ENCODE results near the gene LDB3. TPM values are rescaled to one million over a fixed set of nuclear protein-coding genes. Genes with fewer than 3 reads are reported as not detected.

The LDB3 gene
- total RNA-seq, 6 donors from 2014 or later = 0.67 to 2.1 (median 1.1) TPM

DNA sequence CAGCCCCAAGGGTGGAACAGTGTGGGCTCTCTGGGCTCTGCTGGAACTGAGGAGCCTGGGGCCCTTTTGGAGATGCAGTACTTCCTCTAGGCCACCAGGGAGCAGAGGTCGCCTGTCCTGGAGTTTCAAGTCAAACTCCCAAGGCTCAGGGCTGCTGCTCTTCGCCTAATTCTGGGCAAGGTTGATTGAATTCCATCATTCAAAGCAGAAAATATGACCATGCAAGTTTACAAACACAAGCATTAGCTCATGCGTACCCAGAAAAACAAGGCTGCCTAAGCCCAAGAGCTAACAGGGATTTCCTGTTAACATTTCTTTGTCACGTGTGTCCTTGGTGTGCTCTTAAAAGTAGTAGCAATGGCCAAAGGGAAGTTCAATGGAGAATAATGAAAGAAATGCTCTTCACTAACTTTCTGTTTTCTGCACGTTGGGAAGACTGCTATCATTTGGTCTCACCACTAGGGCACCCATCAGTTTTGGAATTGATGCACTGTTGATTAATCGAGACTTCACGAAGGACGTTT is 20.1 kb downstream of the LDB3 start:
- H3K4me3 ChIP-seq = no peak overlapping the region
- DNase-seq = peak in 1 of 2 donors; percentile 65
- ATAC-seq (ENCODE audit: low FRiP score in 2 of 2) = peak; percentile 74 to 84
- WGBS, 2 donors = 25 to 33% methylated on average over 6 to 8 of the region's 8 CpGs
- H3K27me3 ChIP-seq = no peaks in the 10 kb centered on the region
- peaks cover 7 to 26% (median 11%) of the 10 kb centered on the region in 4 donors for H3K4me1 ChIP-seq
- no peaks in the 10 kb centered on the region for H3K9me3 ChIP-seq
- TF ChIP-seq POLR2A (IDR thresholded peaks at IDR 0.05) = no peak
- TF ChIP-seq, protein P1, sequence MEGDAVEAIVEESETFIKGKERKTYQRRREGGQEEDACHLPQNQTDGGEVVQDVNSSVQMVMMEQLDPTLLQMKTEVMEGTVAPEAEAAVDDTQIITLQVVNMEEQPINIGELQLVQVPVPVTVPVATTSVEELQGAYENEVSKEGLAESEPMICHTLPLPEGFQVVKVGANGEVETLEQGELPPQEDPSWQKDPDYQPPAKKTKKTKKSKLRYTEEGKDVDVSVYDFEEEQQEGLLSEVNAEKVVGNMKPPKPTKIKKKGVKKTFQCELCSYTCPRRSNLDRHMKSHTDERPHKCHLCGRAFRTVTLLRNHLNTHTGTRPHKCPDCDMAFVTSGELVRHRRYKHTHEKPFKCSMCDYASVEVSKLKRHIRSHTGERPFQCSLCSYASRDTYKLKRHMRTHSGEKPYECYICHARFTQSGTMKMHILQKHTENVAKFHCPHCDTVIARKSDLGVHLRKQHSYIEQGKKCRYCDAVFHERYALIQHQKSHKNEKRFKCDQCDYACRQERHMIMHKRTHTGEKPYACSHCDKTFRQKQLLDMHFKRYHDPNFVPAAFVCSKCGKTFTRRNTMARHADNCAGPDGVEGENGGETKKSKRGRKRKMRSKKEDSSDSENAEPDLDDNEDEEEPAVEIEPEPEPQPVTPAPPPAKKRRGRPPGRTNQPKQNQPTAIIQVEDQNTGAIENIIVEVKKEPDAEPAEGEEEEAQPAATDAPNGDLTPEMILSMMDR (IDR thresholded peaks at IDR 0.05) = peak; percentile 74 to 94 (median 86)
- TF ChIP-seq POLR2AphosphoS5 (IDR thresholded peaks at IDR 0.05) = no peak
- no peak overlapping the region for H3K27ac ChIP-seq
- no peaks in the 10 kb centered on the region for H3K36me3 ChIP-seq

DNA sequence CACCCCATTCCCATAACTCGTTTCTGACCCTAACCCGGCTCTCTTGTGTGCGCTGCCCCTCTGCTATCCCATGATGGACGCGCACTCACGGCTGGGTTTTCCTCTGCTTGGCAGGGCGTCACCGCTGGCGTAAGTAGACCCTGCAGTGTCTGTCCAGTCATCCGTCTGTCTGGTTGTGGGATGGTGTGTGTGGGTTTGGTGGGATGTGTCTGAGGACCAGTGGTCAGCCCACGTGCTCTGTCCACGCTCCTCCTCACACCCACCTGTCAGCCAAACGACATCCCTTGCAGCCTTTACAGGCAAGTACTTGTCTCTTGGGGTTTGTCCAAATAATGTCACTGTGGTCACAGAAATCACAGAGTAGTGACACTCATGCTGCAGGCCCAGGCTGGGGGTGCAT is 20.8 kb downstream of the LDB3 start:
- peaks cover 7 to 32% (median 11%) of the 10 kb centered on the region in 4 donors for H3K4me1 ChIP-seq
- no peaks in the 10 kb centered on the region for H3K27me3 ChIP-seq
- no peaks in the 10 kb centered on the region for H3K9me3 ChIP-seq
- no peaks in the 10 kb centered on the region for H3K36me3 ChIP-seq
- 88% methylated on average over 13 of the region's 13 CpGs for WGBS, 2 donors
- DNase-seq = no peak
- H3K4me3 ChIP-seq = no peak overlapping the region
- H3K27ac ChIP-seq = no peak overlapping the region
- TF ChIP-seq EP300 (IDR thresholded peaks at IDR 0.05) (no peak), POLR2AphosphoS5 (IDR thresholded peaks at IDR 0.05) (no peak)
- no peak for ATAC-seq (ENCODE audit: low FRiP score in 2 of 2)

DNA sequence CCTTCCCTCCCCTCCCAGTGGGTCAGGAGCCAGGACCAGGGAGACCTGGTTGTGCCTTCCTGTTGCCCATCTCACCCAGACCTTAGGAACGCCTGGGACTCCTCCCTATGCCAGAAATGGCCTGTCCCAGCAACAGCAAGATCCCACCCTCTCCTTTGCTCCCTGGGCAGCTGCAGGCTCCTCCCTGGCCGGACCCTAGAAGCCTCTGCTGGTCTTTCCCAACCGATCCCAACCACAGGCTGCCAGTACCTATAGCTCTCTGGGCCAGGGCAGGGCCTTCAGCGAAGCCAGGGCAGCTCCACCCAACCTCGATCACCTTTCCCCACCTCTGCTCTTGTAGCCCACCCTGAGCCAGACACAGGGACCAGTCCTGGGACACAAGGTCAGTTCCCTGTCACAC is 21.9 kb downstream of the LDB3 start:
- Histone ChIP-seq H3K27me3 (no peaks in the 10 kb centered on the region), H3K36me3 (no peaks in the 10 kb centered on the region), H3K9me3 (no peaks in the 10 kb centered on the region), H3K27ac (no peak overlapping the region), H3K4me3 (no peak overlapping the region), H3K4me1 (peaks cover 7 to 25% (median 9%) of the 10 kb centered on the region in 4 donors)
- ATAC-seq (ENCODE audit: low FRiP score in 2 of 2) = no peak
- TF ChIP-seq, protein P1 (IDR thresholded peaks at IDR 0.05) = no peak
- TF ChIP-seq EP300 (IDR thresholded peaks at IDR 0.05) (no peak), POLR2A (IDR thresholded peaks at IDR 0.05) (no peak), POLR2AphosphoS5 (IDR thresholded peaks at IDR 0.05) (no peak)
- DNase-seq = no peak
- WGBS, 2 donors = 87 to 90% methylated on average over 5 of the region's 5 CpGs

DNA sequence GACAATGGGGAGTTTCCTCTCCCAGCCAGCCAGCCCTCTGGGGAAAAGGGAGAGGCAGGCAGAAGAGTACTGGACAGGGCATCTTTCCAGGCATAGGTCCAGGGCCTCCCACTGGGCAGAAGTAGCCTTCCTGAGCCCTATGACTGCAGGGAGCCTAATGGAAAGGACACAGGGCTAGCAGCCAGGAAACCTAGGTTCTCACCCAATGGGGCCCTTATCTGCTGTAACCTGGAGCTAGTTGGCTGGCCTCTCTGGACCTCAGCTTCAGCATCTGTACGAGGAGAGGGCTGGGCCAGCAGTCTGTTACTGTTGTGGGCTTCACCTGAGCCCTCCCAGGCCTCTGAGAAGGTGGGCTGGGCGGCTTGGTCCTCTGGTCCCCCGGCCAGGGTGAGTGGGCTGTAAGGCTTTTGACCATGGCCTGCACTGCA is 22.4 kb downstream of the LDB3 start:
- H3K36me3 ChIP-seq = no peaks in the 10 kb centered on the region
- ATAC-seq (ENCODE audit: low FRiP score in 2 of 2) (no peak), DNase-seq (no peak)
- H3K27me3 ChIP-seq = no peaks in the 10 kb centered on the region
- no peak overlapping the region for H3K27ac ChIP-seq
- WGBS, 2 donors = 84% methylated on average over 2 of the region's 3 CpGs; no CpG with 5 or more reads in 1 of the 2 donors
- peaks cover 7 to 25% (median 9%) of the 10 kb centered on the region in 4 donors for H3K4me1 ChIP-seq
- H3K4me3 ChIP-seq = no peak overlapping the region
- no peaks in the 10 kb centered on the region for H3K9me3 ChIP-seq
- no peak for TF ChIP-seq EP300 (IDR thresholded peaks at IDR 0.05)
- TF ChIP-seq POLR2A (IDR thresholded peaks at IDR 0.05) = no peak
- TF ChIP-seq, protein P1 (IDR thresholded peaks at IDR 0.05) = no peak
- no peak for TF ChIP-seq POLR2AphosphoS5 (IDR thresholded peaks at IDR 0.05)

DNA sequence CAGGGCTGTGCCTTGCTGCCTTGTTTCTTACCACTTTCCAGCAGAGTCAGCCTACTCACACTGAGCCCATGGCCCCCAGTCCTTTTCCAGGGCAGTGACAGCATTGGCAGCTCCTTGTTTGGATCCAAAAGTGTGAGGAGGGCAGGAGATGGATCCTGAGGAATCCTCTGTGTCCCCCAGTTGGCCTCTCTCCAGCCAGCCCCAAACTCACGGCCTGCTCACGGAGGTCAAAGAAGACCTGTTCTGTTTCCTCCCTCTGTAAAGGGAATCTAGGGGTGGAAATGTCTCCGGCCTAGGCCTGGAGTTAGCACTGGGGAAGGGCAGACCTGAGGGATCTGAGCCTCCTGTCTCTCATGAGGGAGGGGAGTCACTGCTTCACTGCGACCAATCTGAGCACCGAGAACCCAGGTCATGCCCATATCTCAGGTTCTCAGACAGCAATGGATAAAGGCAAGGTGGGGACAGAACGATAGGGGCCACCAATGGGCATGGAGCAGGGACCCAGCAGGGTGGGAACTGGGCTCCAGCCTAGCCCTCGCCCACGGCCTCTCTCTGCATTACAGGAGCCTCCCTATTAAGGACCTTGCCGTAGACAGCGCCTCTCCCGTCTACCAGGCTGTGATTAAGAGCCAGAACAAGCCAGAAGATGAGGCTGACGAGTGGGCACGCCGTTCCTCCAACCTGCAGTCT is 23.2 kb downstream of the LDB3 start:
- ATAC-seq (ENCODE audit: low FRiP score in 2 of 2) = no peak
- Histone ChIP-seq H3K9me3 (no peaks in the 10 kb centered on the region), H3K4me1 (peaks cover 7 to 25% (median 9%) of the 10 kb centered on the region in 4 donors), H3K27ac (no peak overlapping the region), H3K36me3 (no peaks in the 10 kb centered on the region), H3K4me3 (no peak overlapping the region), H3K27me3 (no peaks in the 10 kb centered on the region)
- no peak for DNase-seq
- 92 to 94% methylated on average over 3 to 14 of the region's 14 CpGs for WGBS, 2 donors
- TF ChIP-seq POLR2A (IDR thresholded peaks at IDR 0.05) = no peak
- TF ChIP-seq, protein P1 (IDR thresholded peaks at IDR 0.05) = no peak
- no peak for TF ChIP-seq EP300 (IDR thresholded peaks at IDR 0.05)
- TF ChIP-seq POLR2AphosphoS5 (IDR thresholded peaks at IDR 0.05) = no peak

All from upper lobe of left lung (tissue), 6 donors.